ENCODE measurements around the gene WNT3.

Gene WNT3

GRCh38 chr17:46819906-46820351 is 1.4 kb upstream of the WNT3 start:
- H3K27me3 ChIP-seq (ENCODE audit: control insufficient read depth, insufficient read depth, low read length) = peaks cover 88% of the 10 kb centered on the region
- peaks cover 36% of the 10 kb centered on the region for H3K4me1 ChIP-seq (ENCODE audit: control insufficient read depth, low read depth, low read length)
- H3K27ac ChIP-seq (ENCODE audit: low read length) = no peak overlapping the region
- H3K9me3 ChIP-seq (ENCODE audit: control insufficient read depth, low read depth, low read length) = no peaks in the 10 kb centered on the region
- H3K36me3 ChIP-seq (ENCODE audit: control insufficient read depth, low read depth, low read length) = no peaks in the 10 kb centered on the region
- H3K9ac ChIP-seq (ENCODE audit: low read length) = peak overlapping the region; percentile 7
- H3K4me3 ChIP-seq (ENCODE audit: low read length) = peak overlapping the region; percentile 66

- H3K9ac ChIP-seq (ENCODE audit: low read length) = peak overlapping the region; percentile 19
Observed at GRCh38 chr17:46818929-46819859, 702 bp upstream of the WNT3 start.

GRCh38 chr17:46817901-46818209 is 637 bp downstream of the WNT3 start:
- H3K9ac ChIP-seq (ENCODE audit: low read length) = no peak overlapping the region
- H3K27me3 ChIP-seq (ENCODE audit: control insufficient read depth, insufficient read depth, low read length) = peaks cover 87% of the 10 kb centered on the region
- no peak overlapping the region for H3K27ac ChIP-seq (ENCODE audit: low read length)

More at GRCh38 chr17:46818929-46819859, 702 bp upstream of the WNT3 start:
- H3K27me3 ChIP-seq (ENCODE audit: control insufficient read depth, insufficient read depth, low read length) = peaks cover 88% of the 10 kb centered on the region
- no peak overlapping the region for H3K27ac ChIP-seq (ENCODE audit: low read length)
- peaks cover 41% of the 10 kb centered on the region for H3K4me1 ChIP-seq (ENCODE audit: control insufficient read depth, low read depth, low read length)
- H3K9me3 ChIP-seq (ENCODE audit: control insufficient read depth, low read depth, low read length) = no peaks in the 10 kb centered on the region
- H3K4me3 ChIP-seq (ENCODE audit: low read length) = peak overlapping the region; percentile 66
- no peaks in the 10 kb centered on the region for H3K36me3 ChIP-seq (ENCODE audit: control insufficient read depth, low read depth, low read length)

GRCh38 chr17:46817151-46817900 is 1.2 kb downstream of the WNT3 start:
- no peaks in the 10 kb centered on the region for H3K36me3 ChIP-seq (ENCODE audit: control insufficient read depth, low read depth, low read length)
- H3K9me3 ChIP-seq (ENCODE audit: control insufficient read depth, low read depth, low read length) = no peaks in the 10 kb centered on the region
- H3K27me3 ChIP-seq (ENCODE audit: control insufficient read depth, insufficient read depth, low read length) = peaks cover 83% of the 10 kb centered on the region
- H3K4me3 ChIP-seq (ENCODE audit: low read length) = peak overlapping the region; percentile 40
- H3K4me1 ChIP-seq (ENCODE audit: control insufficient read depth, low read depth, low read length) = peaks cover 41% of the 10 kb centered on the region
- no peak overlapping the region for H3K9ac ChIP-seq (ENCODE audit: low read length)
- no peak overlapping the region for H3K27ac ChIP-seq (ENCODE audit: low read length)

More at GRCh38 chr17:46817901-46818209, 637 bp downstream of the WNT3 start:
- H3K36me3 ChIP-seq (ENCODE audit: control insufficient read depth, low read depth, low read length) = no peaks in the 10 kb centered on the region
- no peaks in the 10 kb centered on the region for H3K9me3 ChIP-seq (ENCODE audit: control insufficient read depth, low read depth, low read length)
- peak overlapping the region; percentile 40 for H3K4me3 ChIP-seq (ENCODE audit: low read length)
- peaks cover 41% of the 10 kb centered on the region for H3K4me1 ChIP-seq (ENCODE audit: control insufficient read depth, low read depth, low read length)

GRCh38 chr17:46815474-46816353 is 2.8 kb downstream of the WNT3 start:
- Histone ChIP-seq H3K4me1 (ENCODE audit: control insufficient read depth, low read depth, low read length) (peaks cover 31% of the 10 kb centered on the region), H3K9ac (ENCODE audit: low read length) (no peak overlapping the region), H3K9me3 (ENCODE audit: control insufficient read depth, low read depth, low read length) (no peaks in the 10 kb centered on the region), H3K27ac (ENCODE audit: low read length) (no peak overlapping the region), H3K4me3 (ENCODE audit: low read length) (no peak overlapping the region), H3K36me3 (ENCODE audit: control insufficient read depth, low read depth, low read length) (no peaks in the 10 kb centered on the region), H3K27me3 (ENCODE audit: control insufficient read depth, insufficient read depth, low read length) (peaks cover 66% of the 10 kb centered on the region)

- Histone ChIP-seq H3K27me3 (ENCODE audit: control insufficient read depth, insufficient read depth, low read length) (peaks cover 54% of the 10 kb centered on the region), H3K4me1 (ENCODE audit: control insufficient read depth, low read depth, low read length) (peaks cover 25% of the 10 kb centered on the region), H3K27ac (ENCODE audit: low read length) (no peak overlapping the region), H3K9me3 (ENCODE audit: control insufficient read depth, low read depth, low read length) (no peaks in the 10 kb centered on the region), H3K4me3 (ENCODE audit: low read length) (no peak overlapping the region), H3K36me3 (ENCODE audit: control insufficient read depth, low read depth, low read length) (no peaks in the 10 kb centered on the region), H3K9ac (ENCODE audit: low read length) (no peak overlapping the region)
Observed at GRCh38 chr17:46814446-46814845, 4.0 kb downstream of the WNT3 start.

- no peaks in the 10 kb centered on the region for H3K36me3 ChIP-seq (ENCODE audit: control insufficient read depth, low read depth, low read length)
- peaks cover 49% of the 10 kb centered on the region for H3K27me3 ChIP-seq (ENCODE audit: control insufficient read depth, insufficient read depth, low read length)
- no peak overlapping the region for H3K4me3 ChIP-seq (ENCODE audit: low read length)
- H3K4me1 ChIP-seq (ENCODE audit: control insufficient read depth, low read depth, low read length) = peaks cover 25% of the 10 kb centered on the region
- H3K9me3 ChIP-seq (ENCODE audit: control insufficient read depth, low read depth, low read length) = no peaks in the 10 kb centered on the region
- no peak overlapping the region for H3K27ac ChIP-seq (ENCODE audit: low read length)
- H3K9ac ChIP-seq (ENCODE audit: low read length) = no peak overlapping the region
Observed at GRCh38 chr17:46813920-46814319, 4.6 kb downstream of the WNT3 start.

DNA sequence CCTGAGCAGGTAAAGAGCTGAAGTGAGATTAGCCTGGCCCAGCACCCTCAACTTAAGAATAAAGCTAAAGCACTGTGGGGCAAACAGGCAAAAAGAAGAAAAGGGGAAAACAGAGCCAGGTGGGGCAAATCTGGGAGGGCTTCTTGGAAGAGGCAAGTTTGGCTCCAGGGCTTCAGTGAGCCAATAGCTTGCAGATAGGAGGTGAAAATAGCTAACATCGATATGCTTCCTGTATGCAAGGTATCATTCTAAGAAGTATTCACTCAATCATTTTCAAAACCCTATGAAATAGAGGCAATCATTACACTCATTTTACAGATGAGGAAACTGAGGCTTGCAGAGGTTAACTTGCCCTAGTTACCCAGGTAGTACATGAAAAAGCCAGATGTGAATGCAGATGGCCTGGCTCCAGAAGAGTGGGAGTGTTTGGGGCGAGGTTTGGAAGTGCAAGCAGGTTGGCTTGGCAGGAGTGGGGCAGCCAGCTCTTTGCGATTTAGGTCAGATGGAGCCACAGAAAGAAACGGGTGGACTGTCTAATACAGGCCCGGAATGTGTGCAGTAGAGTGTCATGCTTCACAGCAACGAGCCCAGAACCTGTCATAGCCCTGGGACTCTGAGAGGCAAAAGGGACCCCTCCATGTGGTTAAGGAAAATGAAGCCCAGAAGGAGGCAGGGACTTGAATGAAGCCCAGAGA is 5.7 kb downstream of the WNT3 start:
- no peaks in the 10 kb centered on the region for H3K36me3 ChIP-seq (ENCODE audit: control insufficient read depth, low read depth, low read length)
- H3K4me1 ChIP-seq (ENCODE audit: control insufficient read depth, low read depth, low read length) = peaks cover 22% of the 10 kb centered on the region
- peaks cover 38% of the 10 kb centered on the region for H3K27me3 ChIP-seq (ENCODE audit: control insufficient read depth, insufficient read depth, low read length)
- no peak overlapping the region for H3K4me3 ChIP-seq (ENCODE audit: low read length)
- H3K9ac ChIP-seq (ENCODE audit: low read length) = no peak overlapping the region
- H3K9me3 ChIP-seq (ENCODE audit: control insufficient read depth, low read depth, low read length) = no peaks in the 10 kb centered on the region
- H3K27ac ChIP-seq (ENCODE audit: low read length) = no peak overlapping the region

GRCh38 chr17:46811978-46812583 is 6.4 kb downstream of the WNT3 start:
- Histone ChIP-seq H3K4me1 (ENCODE audit: control insufficient read depth, low read depth, low read length) (peaks cover 15% of the 10 kb centered on the region), H3K4me3 (ENCODE audit: low read length) (no peak overlapping the region), H3K27ac (ENCODE audit: low read length) (no peak overlapping the region), H3K36me3 (ENCODE audit: control insufficient read depth, low read depth, low read length) (no peaks in the 10 kb centered on the region), H3K27me3 (ENCODE audit: control insufficient read depth, insufficient read depth, low read length) (peaks cover 31% of the 10 kb centered on the region), H3K9ac (ENCODE audit: low read length) (no peak overlapping the region), H3K9me3 (ENCODE audit: control insufficient read depth, low read depth, low read length) (no peaks in the 10 kb centered on the region)

DNA sequence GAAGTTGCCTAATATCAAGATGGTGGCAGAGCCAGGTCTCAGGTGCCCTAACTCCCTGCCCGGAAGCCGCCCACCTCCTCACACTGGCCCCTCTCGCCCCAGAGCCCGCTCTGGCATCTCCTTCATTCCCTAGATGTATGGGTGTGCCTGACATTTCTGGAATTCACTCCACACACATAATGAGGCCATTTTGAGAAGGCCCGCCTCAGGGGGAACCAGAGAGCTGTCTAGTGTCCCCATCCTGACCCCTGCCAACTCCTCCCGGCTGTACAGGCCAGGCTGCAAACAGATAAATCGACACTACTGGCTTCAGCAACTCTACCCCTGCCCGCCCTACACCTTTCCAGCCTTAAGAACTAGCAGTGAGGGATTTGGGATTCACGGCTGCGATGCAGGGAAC is 7.7 kb downstream of the WNT3 start:
- no peaks in the 10 kb centered on the region for H3K36me3 ChIP-seq (ENCODE audit: control insufficient read depth, low read depth, low read length)
- H3K27ac ChIP-seq (ENCODE audit: low read length) = no peak overlapping the region
- H3K9me3 ChIP-seq (ENCODE audit: control insufficient read depth, low read depth, low read length) = no peaks in the 10 kb centered on the region
- H3K4me1 ChIP-seq (ENCODE audit: control insufficient read depth, low read depth, low read length) = peaks cover 8% of the 10 kb centered on the region
- peaks cover 19% of the 10 kb centered on the region for H3K27me3 ChIP-seq (ENCODE audit: control insufficient read depth, insufficient read depth, low read length)
- no peak overlapping the region for H3K9ac ChIP-seq (ENCODE audit: low read length)
- no peak overlapping the region for H3K4me3 ChIP-seq (ENCODE audit: low read length)

All from iPS-18a (cell line).